ACHN (cell line): ENCODE results near the gene DAGLA.

ENCODE experiments used
- DNase-seq: peaks from one replicate; pipeline ENCODE4 v3.0.0-alpha.2; 2015
- in situ Hi-C: cut with HindIII; loops from 2 replicates; pipeline ENCODE4 v1.10.0; 2017; ENCODE audit warnings: low sequenced_read_pairs, low pct_ligation_motif_present, low pct_unique_long_range_greater_than_20kb

Gene DAGLA

DNA sequence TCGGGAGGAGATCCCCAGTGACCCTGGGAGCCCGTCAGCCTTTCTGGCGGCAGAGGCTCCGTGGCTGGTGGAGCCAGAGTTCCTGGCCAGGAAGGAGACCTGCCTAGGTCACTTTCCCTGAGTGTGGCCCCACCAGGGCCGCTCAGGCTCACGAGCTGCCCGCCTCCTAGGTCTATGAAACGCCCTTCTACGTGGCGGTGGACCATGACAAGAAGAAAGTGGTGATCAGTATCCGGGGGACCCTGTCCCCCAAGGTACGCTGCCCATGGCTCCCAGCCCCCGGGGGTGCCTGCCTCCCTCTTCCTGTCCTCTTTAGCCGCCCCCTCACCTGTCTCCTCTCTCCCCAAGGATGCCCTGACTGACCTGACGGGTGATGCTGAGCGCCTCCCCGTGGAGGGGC lies 55.2 kb downstream of the DAGLA start:
- DNase-seq: no peak
- in situ Hi-C loops: no loop called here

- DNase-seq: no peak
- in situ Hi-C loops: no loop called here
Observed at GRCh38 chr11:61736310-61736709, 56.1 kb downstream of the DAGLA start.

DNA sequence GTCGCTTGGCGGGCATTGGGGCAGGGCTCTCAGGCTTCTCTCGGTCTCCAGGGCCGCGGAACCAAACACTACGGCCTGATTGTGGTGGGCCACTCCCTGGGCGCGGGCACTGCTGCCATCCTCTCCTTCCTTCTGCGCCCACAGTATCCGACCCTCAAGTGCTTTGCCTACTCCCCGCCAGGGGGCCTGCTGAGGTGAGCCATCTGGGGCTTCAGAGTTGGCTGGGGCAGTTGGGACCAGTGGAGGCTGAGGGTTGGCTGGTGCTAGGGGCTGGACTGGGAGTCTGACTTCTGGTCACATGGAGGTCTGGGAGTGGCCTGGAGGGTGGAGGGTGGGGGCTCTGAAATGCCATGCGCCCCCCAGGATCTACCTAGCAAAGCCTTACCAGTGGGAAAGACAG lies 56.9 kb downstream of the DAGLA start:
- in situ Hi-C loops: no loop called here
- DNase-seq: no peak

- in situ Hi-C loops: no loop called here
- no peak for DNase-seq
Observed at GRCh38 chr11:61737636-61738386, 57.6 kb downstream of the DAGLA start.

GRCh38 chr11:61738776-61739175 lies 58.6 kb downstream of the DAGLA start:
- in situ Hi-C loops: no loop called here

DNA sequence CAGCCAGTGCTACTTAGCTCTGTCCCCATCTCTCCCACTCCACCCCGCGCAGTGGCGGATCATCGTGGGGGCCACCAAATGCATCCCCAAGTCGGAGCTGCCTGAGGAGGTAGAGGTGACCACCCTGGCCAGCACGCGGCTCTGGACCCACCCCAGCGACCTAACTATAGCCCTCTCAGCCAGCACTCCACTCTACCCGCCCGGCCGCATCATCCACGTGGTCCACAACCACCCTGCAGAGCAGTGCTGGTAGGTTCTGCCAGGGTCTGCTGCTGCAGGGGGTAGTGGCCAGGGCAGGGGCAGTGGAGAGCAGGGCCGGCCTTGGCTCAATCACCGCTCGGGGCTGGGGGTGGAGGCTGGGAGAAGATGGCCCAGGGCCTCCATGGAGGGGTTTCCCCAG lies 59.2 kb downstream of the DAGLA start:
- in situ Hi-C loops: no loop called here
- no peak for DNase-seq

More at GRCh38 chr11:61738776-61739175, 58.6 kb downstream of the DAGLA start:
- DNase-seq: no peak

DNA sequence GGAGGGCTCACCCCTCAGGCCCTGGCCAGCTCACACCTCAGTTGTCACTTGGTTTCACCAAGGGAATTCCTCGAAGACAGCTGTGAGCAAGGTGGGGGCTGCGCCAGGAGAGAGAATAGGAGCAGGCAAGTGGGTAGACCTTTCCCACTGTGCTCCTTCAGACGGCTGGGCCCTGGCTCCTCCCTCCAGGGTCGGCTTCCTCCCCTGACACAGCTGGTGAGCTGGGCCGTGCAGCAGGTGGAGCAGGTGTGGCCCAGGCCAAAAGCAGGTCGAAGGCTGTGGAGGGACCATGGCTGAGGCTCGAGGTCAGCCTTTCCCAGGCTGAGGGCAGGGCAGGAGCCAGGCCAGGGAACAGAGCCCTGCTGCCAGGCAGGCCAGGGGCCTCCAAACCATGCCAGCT lies 59.8 kb downstream of the DAGLA start:
- in situ Hi-C loops: no loop called here
- DNase-seq: no peak

DNA sequence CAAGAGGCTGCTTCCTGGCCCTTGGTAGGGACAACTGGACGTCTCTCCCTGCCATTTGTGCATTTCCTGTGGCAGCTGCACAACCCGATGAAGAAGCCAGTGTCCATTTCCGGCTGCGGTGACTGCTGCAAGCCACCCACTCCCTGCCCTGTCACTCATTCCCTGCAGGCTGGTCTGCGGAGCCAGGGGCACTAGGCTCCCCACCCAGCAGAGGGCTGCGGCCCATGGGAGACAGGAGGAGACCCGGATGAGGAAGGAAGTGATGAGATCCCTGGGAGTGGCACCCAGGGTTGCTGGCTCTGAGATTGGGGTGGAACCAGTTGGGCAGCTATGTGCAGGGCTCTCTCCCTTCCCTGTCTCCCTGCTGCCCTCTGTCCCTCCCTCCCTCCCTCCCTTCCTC lies 62.2 kb downstream of the DAGLA start:
- no peak for DNase-seq
- in situ Hi-C loops: no loop called here

DNA sequence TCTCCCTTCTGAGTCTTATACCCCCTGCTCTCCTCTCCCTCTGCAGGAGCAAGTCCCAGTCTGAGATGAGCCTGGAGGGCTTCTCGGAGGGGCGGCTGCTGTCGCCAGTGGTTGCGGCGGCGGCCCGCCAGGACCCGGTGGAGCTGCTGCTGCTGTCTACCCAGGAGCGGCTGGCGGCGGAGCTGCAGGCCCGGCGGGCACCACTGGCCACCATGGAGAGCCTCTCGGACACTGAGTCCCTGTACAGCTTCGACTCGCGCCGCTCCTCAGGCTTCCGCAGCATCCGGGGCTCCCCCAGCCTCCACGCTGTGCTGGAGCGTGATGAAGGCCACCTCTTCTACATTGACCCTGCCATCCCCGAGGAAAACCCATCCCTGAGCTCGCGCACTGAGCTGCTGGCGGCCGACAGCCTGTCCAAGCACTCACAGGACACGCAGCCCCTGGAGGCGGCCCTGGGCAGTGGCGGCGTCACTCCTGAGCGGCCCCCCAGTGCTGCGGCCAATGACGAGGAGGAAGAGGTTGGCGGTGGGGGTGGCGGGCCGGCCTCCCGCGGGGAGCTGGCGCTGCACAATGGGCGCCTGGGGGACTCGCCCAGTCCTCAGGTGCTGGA lies 63.4 kb downstream of the DAGLA start:
- in situ Hi-C loops: no loop called here
- DNase-seq: no peak

DNA sequence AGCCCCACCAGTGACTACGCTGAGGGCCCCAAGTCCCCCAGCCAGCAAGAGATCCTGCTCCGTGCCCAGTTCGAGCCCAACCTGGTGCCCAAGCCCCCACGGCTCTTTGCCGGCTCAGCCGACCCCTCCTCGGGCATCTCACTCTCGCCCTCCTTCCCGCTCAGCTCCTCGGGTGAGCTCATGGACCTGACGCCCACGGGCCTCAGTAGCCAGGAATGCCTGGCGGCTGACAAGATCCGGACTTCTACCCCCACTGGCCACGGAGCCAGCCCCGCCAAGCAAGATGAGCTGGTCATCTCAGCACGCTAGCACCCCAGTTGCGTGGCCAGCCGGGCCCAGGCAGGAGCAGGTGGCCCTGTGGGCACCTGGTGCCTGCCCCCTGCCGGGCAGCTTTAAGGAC lies 64.0 kb downstream of the DAGLA start:
- DNase-seq: no peak
- in situ Hi-C loops: no loop called here

DNA sequence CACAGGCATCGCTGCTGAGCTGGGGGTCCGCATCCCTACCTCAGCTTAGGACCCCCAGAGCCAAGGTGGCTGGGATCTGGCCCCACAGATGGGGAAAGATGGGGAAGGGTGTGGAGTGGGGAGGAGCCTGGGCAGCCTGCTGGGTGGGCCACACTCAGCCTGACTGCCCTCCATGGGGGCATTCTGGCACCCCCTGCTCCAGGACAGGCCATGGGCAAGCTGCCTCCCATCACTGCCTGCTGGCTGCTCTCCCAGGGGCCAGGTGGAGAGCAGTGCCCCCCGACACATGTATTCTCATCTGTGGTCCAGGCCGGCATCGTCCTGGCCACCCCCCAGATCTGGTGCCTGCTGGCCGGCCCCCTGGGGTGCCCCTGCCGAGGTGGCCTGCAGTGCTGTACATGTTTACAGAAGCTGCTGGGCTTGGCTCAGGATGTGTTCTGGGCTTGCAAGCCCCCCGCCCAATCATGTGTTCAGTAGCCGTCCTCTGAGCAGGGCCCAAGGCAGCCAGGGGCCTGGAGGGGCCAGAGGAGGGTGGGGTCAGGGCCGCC lies 64.5 kb downstream of the DAGLA start:
- in situ Hi-C loops: no loop called here
- no peak for DNase-seq

DNA sequence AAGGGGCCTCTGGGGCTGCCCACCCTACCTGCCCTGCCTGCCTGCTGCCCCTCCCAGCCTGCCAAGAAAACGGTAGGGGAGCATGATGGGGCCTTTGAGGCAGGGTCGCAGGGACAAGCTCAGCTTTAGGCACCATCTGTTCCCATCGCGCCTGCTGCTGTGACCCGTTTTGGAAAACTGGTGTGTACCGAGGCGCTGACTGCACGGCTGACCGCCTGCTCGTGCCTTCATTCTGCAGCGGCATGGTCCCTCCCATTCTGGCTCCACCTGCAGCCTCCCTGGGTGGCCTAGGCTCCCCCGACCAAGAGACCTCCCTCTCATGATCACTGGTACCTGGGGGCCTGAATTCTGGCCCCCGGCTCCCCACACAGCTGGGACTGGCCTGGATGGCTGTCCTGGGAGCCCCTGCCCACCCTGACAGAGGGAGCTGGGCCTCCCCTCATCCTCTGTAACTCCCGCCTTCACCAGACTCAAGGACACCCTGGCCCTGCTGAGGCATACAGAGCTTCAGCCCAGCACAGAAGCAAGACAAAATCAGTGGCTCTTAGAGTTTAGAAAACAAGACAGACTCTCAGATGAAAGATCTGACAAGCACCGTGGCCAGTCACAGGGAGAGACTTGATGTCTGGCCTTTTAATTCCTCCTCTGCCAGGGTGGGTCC lies 65.7 kb downstream of the DAGLA start:
- in situ Hi-C loops: no loop called here
- no peak for DNase-seq

GRCh38 chr11:61746442-61747191 lies 66.4 kb downstream of the DAGLA start:
- in situ Hi-C loops: no loop called here
- DNase-seq: no peak

DNA sequence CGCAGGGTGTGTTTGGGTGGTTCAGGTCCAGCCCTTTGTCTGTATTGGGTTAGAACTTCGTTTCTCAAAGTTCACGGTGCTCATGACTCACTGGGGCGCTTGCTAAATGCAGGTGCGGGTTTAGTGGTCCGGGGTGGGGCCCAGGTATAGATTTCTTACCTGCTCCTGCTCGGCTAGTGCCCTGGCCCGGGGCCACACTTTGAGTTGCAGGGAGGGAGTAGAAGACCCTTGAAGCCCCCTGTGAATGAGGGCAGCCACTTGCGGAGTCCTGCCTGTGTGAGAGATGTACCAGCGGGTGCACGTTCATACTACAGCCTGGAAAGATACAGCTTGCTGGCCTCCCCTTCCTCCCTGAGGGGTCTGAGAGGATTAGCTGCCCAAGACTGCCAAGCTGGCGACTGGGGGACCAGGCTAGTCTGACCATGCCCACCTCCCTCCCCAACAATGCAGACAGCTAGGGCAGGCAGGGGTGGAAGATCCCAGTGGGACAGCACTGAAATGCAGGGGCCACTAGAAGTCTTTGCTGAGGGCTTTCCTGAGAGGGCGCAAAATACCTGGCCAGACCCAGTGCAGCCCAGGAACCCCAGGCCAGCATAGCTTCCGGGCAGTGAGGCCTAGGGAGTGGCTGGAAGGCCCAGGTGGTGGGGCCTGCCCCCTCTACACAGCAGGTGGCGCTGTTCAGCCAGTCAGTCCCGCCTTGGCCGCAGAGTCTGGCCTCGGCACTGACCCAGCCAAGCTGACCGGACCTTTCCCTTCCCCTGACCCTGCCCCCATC lies 67.2 kb downstream of the DAGLA start:
- in situ Hi-C loops: no loop called here

GRCh38 chr11:61747967-61748285 lies 67.7 kb downstream of the DAGLA start:
- no peak for DNase-seq
- in situ Hi-C loops: no loop called here

More for the DNA sequence above, 67.2 kb downstream of the DAGLA start:
- DNase-seq: peak; percentile 68

GRCh38 chr11:61749591-61750217 lies 69.5 kb downstream of the DAGLA start:
- no peak for DNase-seq
- in situ Hi-C loops: no loop called here

DNA sequence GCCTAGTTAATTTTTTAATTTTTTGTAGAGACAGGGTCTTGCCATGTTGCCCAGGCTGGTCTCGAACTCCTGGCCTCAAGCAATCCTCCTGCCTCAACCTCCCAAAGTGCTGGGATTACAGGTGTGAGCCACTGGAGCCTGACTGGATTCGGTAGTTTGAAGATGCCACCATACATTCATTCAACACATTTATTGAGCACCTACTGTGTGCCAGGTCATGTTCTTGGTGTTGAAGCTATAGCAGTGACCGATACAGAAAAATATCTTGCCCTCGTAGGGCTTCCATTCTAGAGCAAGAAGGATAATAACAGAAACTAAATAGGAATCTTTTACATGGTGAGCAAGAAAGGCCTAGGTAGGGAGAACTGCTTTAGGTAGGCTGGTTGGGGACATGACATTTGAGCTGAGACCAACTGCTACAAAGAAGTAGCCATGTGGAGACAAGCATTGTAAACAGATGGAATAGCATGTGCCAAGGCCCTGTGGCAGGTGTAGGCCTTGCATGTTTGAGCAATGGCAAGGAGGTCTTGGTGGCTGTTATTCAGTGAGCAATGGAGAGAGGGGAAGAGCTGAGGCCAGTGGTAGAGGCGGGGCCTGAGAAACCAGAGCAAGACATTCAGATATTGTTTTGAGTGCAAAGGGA lies 70.6 kb downstream of the DAGLA start:
- in situ Hi-C loops: no loop called here
- no peak for DNase-seq

GRCh38 chr11:61751384-61751783 lies 71.2 kb downstream of the DAGLA start:
- no peak for DNase-seq
- in situ Hi-C loops: no loop called here
